Brain microvascular endothelial cell (primary cell): ENCODE data around the gene BCL2A1.

Experiments
- DNase-seq: peaks from one replicate; pipeline ENCODE4 v3.0.0-alpha.2; 2020
- H3K27ac ChIP-seq: fragments of 250-450 bp; sonication (Bioruptor Pico); 2 replicates; pipeline ENCODE4 v1.5.1; 2020; ENCODE audit warnings: mild to moderate bottlenecking, moderate library complexity
- H3K27me3 ChIP-seq: fragments of 250-450 bp; sonication (Bioruptor Pico); replicated peaks from 2 replicates; pipeline ENCODE4 v1.5.1; 2020; ENCODE audit warnings: mild to moderate bottlenecking
- H3K36me3 ChIP-seq: fragments of 250-450 bp; sonication (Bioruptor Pico); replicated peaks from 2 replicates; pipeline ENCODE4 v1.5.1; 2020; ENCODE audit warnings: mild to moderate bottlenecking
- H3K4me3 ChIP-seq: 2 replicates; pipeline ENCODE4 v1.5.1; 2011; ENCODE audit warnings: low read depth, mild to moderate bottlenecking, control low read depth, low read length, moderate library complexity
- CTCF ChIP-seq: IDR thresholded peaks from 2 replicates; pipeline ENCODE4 v1.5.1; 2011; ENCODE audit warnings: low read depth, mild to moderate bottlenecking, moderate library complexity, low read length, control low read depth, inconsistent platforms; ENCODE audit errors: missing control alignments
- in situ Hi-C: cut with HindIII; loops from 2 replicates; pipeline ENCODE4 v1.10.0; 2017; ENCODE audit warnings: low sequenced_read_pairs, low pct_ligation_motif_present

The BCL2A1 gene

GRCh38 chr15:79990280-79990996 lies 19.4 kb upstream of the BCL2A1 start:
- TF ChIP-seq CTCF, result no peak
- Histone ChIP-seq H3K27me3 (no peaks in the 10 kb centered on the region), H3K36me3 (no peaks in the 10 kb centered on the region), H3K27ac (no peak overlapping the region), H3K4me3 (no peak overlapping the region)
- in situ Hi-C loops, result no loop called here
- DNase-seq, result no peak

DNA sequence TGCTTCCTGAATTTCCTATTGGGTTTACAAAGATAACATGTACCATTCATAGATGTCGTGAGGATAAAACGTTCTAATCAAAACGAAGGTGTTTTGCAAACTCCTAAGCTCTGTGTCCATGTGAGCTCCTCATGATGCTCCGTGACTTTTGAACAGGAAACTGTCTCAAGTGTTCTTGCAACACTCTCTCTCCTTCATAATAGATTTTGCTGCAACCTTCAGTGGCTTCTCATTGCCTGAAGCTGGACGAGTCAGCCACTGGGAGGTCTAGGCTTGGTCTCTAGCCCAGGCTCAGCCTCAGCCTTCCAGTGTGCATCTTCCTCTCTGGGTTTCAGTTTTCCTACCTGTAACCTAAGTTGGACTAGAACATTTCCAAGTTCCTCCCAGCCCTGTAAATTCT lies 18.7 kb upstream of the BCL2A1 start:
- Histone ChIP-seq H3K27me3 (no peaks in the 10 kb centered on the region), H3K4me3 (no peak overlapping the region), H3K27ac (no peak overlapping the region), H3K36me3 (no peaks in the 10 kb centered on the region)
- DNase-seq, result no peak
- in situ Hi-C loops, result no loop called here
- no peak for TF ChIP-seq CTCF

DNA sequence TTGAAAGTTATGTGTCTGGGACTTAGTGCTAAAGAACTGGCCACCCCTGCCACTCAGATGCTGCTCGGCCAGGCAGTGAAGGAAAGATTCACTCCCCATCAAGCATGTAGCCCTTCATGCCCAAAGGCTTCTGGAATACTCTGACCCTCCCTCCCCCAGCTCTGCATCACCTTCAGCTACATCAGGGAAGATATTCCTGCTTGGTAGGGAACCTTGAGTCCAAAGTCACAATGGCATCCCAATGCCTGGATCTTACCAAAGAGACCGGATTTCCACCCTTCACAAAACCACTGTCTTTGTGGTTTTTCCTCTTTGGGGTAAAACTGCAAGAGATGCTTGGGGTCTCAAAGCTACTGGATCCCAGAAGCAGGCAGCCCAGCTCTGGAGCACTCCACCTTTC lies 18.2 kb upstream of the BCL2A1 start:
- Histone ChIP-seq H3K27ac (no peak overlapping the region), H3K4me3 (no peak overlapping the region), H3K27me3 (no peaks in the 10 kb centered on the region), H3K36me3 (no peaks in the 10 kb centered on the region)
- in situ Hi-C loops, result no loop called here
- DNase-seq, result no peak
- no peak for TF ChIP-seq CTCF

GRCh38 chr15:79988448-79989117 lies 17.6 kb upstream of the BCL2A1 start:
- no peaks in the 10 kb centered on the region for H3K36me3 ChIP-seq
- H3K4me3 ChIP-seq, result no peak overlapping the region
- no peak for DNase-seq
- in situ Hi-C loops, result no loop called here
- H3K27me3 ChIP-seq, result no peaks in the 10 kb centered on the region
- no peak overlapping the region for H3K27ac ChIP-seq
- TF ChIP-seq CTCF, result no peak

DNA sequence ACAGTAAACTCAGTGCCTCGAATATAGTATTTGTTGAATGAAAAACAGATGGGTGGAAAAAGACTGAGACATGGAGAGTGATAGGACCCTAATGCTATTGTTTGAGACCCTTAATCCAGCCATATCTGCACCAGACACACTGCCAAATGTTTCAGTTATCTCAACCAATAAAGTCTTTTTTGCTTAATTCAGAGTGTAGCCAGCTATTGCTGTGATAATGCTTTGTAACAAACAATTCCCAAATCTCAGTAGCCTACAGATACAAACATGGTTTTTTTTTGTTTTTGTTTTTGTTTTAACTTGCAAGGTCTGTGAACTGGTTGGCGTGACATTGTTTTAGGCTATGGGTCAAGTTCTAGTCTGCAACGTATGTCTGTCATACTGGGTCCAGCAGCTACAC lies 17.0 kb upstream of the BCL2A1 start:
- H3K36me3 ChIP-seq, result no peaks in the 10 kb centered on the region
- no peak overlapping the region for H3K4me3 ChIP-seq
- DNase-seq, result no peak
- in situ Hi-C loops, result no loop called here
- TF ChIP-seq CTCF, result no peak
- H3K27me3 ChIP-seq, result no peaks in the 10 kb centered on the region
- no peak overlapping the region for H3K27ac ChIP-seq
